ENCODE measurements around the gene SLC38A8. TPM values are rescaled to one million over a fixed set of nuclear protein-coding genes. Genes with fewer than 3 reads are reported as not detected.

The SLC38A8 gene
- total RNA-seq, 1 experiment from 2014 or later: not detected

- Histone ChIP-seq H3K4me1 (ENCODE audit: control insufficient read depth, insufficient read depth, low read length) (no peaks in the 10 kb centered on the region), H3K9me3 (ENCODE audit: control insufficient read depth, insufficient read depth, low read depth, low read length) (no peaks in the 10 kb centered on the region), H3K27me3 (ENCODE audit: control insufficient read depth, insufficient read depth, low read length) (no peaks in the 10 kb centered on the region), H3K4me3 (ENCODE audit: low read depth in 2 of 2, low read length in 2 of 2) (no peak overlapping the region), H3K36me3 (ENCODE audit: control insufficient read depth, insufficient read depth, low read length) (no peaks in the 10 kb centered on the region), H3K27ac (ENCODE audit: low read length) (no peak overlapping the region)
- TF ChIP-seq TCF7L2 (IDR thresholded peaks at IDR 0.05; ENCODE audit: low read depth, low read length): no peak
- TF ChIP-seq, protein P1, sequence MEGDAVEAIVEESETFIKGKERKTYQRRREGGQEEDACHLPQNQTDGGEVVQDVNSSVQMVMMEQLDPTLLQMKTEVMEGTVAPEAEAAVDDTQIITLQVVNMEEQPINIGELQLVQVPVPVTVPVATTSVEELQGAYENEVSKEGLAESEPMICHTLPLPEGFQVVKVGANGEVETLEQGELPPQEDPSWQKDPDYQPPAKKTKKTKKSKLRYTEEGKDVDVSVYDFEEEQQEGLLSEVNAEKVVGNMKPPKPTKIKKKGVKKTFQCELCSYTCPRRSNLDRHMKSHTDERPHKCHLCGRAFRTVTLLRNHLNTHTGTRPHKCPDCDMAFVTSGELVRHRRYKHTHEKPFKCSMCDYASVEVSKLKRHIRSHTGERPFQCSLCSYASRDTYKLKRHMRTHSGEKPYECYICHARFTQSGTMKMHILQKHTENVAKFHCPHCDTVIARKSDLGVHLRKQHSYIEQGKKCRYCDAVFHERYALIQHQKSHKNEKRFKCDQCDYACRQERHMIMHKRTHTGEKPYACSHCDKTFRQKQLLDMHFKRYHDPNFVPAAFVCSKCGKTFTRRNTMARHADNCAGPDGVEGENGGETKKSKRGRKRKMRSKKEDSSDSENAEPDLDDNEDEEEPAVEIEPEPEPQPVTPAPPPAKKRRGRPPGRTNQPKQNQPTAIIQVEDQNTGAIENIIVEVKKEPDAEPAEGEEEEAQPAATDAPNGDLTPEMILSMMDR (IDR thresholded peaks at IDR 0.05): no peak
- TF ChIP-seq POLR2AphosphoS5 (IDR thresholded peaks at IDR 0.05; ENCODE audit: low read depth, low read length): no peak
- no peak for TF ChIP-seq REST (IDR thresholded peaks at IDR 0.05; ENCODE audit: insufficient read depth in 1 of 2, low read depth in 2 of 2, low read length in 1 of 2)
- no peak for TF ChIP-seq SIN3A (IDR thresholded peaks at IDR 0.05; ENCODE audit: borderline replicate concordance, insufficient read depth, low read depth, low read length)
- no peak for DNase-seq (ENCODE audit: low read depth, low spot score)
- no TSS peak for BruUV-seq (replicated peaks)
- POLR2A ChIA-PET: no interaction called here
- intact Hi-C loops (cut with micrococcal nuclease; ENCODE audit: unreplicated experiment) (no loop called here), in situ Hi-C loops (cut with HindIII; ENCODE audit: low pct_unique_long_range_greater_than_20kb, low sequenced_read_pairs) (no loop called here)
- ATAC-seq: no peak
- CTCF ChIA-PET: no interaction called here
Observed at GRCh38 chr16:83980794-83981193, 61.8 kb downstream of the SLC38A8 start.

- in situ Hi-C loops (cut with HindIII; ENCODE audit: low pct_unique_long_range_greater_than_20kb, low sequenced_read_pairs) (no loop called here), intact Hi-C loops (cut with micrococcal nuclease; ENCODE audit: unreplicated experiment) (no loop called here)
- H3K36me3 ChIP-seq (ENCODE audit: control insufficient read depth, insufficient read depth, low read length): no peaks in the 10 kb centered on the region
- TF ChIP-seq, protein P1 (IDR thresholded peaks at IDR 0.05): no peak
- TF ChIP-seq SIN3A (IDR thresholded peaks at IDR 0.05; ENCODE audit: borderline replicate concordance, insufficient read depth, low read depth, low read length): no peak
- TF ChIP-seq REST (IDR thresholded peaks at IDR 0.05; ENCODE audit: insufficient read depth in 1 of 2, low read depth in 2 of 2, low read length in 1 of 2): no peak
- TF ChIP-seq POLR2AphosphoS5 (IDR thresholded peaks at IDR 0.05; ENCODE audit: low read depth, low read length): no peak
- TF ChIP-seq TCF7L2 (IDR thresholded peaks at IDR 0.05; ENCODE audit: low read depth, low read length): no peak
- no peaks in the 10 kb centered on the region for H3K9me3 ChIP-seq (ENCODE audit: control insufficient read depth, insufficient read depth, low read depth, low read length)
- no peak overlapping the region for H3K4me3 ChIP-seq (ENCODE audit: low read depth in 2 of 2, low read length in 2 of 2)
- H3K27me3 ChIP-seq (ENCODE audit: control insufficient read depth, insufficient read depth, low read length): no peaks in the 10 kb centered on the region
- CTCF ChIA-PET: no interaction called here
- POLR2A ChIA-PET: no interaction called here
- DNase-seq (ENCODE audit: low read depth, low spot score): no peak
- BruUV-seq (replicated peaks): no TSS peak
- H3K27ac ChIP-seq (ENCODE audit: low read length): no peak overlapping the region
- no peaks in the 10 kb centered on the region for H3K4me1 ChIP-seq (ENCODE audit: control insufficient read depth, insufficient read depth, low read length)
- no peak for ATAC-seq
Observed at GRCh38 chr16:83979441-83979840, 63.2 kb downstream of the SLC38A8 start.

All from Panc1 (cell line).